ENCODE results near the gene PAPPA.

PAPPA gene

DNA sequence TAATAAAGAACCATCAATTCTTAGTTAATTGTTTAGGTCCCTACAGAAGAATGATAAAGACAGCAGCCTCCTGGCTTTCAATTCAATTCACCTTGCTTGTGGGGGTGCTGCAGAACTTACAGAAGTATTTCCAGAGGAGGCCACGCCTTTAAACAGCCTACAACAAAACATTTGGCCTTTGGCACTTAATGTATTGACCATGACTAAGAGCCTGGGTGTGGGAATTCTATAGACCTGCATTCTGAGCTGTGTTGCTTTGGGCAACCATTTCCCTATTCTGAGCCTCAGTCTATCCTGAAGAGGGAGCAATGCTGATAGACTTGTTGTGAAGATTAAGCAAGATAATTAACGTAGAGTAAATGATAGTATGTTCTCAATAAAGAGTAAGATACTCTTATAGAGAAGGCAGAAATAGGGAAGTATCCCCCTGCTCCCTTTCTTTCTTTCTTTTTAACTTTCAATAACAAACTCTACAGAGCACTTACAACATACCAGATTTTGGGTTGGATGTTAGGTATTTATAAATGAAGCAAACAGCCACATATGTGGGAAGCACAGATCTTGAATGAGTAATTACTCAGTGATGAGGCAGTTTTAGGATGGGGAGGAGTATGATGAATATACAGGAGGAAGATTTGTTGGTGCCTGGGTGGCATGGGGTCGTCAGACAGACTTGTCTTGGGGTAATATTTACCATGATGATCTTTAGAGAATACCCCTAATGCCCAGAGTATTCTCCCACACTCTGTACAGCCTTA lies 28.4 kb downstream of the PAPPA start:
- no peak for DNase-seq (ENCODE audit: low read depth in 2 of 2)

DNA sequence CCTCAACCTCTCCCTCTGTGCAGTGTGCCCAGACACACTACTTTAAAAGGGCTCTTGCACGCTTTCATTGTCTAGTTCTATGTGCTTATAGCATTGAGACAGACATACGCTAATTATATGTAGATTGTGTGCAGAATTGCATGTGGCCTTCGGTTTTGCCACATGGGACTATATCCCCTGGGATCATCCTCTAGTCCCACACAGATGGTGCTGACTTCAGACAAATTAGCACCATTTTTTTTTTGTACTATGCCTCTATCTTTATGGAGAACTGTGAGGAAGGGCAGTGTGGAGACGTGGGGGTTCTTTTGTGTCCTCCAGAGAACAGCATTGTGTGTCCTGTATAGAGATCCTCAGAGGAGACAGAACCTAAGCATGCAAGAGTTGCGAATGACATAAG lies 29.3 kb downstream of the PAPPA start:
- no peak for DNase-seq (ENCODE audit: low read depth in 2 of 2)

DNA sequence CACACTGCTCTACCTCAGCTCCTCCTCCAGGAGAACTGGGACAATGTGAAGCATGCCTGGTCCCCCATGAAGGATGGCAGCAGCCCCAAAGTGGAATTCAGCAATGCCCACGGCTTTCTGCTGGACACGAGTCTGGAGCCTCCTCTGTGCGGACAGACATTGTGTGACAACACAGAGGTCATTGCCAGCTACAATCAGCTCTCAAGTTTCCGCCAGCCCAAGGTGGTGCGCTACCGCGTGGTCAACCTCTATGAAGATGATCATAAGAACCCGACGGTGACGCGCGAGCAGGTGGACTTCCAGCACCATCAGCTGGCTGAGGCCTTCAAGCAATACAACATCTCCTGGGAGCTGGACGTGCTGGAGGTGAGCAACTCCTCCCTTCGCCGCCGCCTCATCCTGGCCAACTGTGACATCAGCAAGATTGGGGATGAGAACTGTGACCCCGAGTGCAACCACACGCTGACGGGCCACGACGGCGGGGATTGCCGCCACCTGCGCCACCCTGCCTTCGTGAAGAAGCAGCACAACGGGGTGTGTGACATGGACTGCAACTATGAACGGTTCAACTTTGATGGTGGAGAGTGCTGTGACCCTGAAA lies 34.1 kb downstream of the PAPPA start:
- no peak for DNase-seq (ENCODE audit: low read depth in 2 of 2)

GRCh38 chr9:116189683-116190082 lies 36.1 kb downstream of the PAPPA start:
- no peak for DNase-seq (ENCODE audit: low read depth in 2 of 2)

DNA sequence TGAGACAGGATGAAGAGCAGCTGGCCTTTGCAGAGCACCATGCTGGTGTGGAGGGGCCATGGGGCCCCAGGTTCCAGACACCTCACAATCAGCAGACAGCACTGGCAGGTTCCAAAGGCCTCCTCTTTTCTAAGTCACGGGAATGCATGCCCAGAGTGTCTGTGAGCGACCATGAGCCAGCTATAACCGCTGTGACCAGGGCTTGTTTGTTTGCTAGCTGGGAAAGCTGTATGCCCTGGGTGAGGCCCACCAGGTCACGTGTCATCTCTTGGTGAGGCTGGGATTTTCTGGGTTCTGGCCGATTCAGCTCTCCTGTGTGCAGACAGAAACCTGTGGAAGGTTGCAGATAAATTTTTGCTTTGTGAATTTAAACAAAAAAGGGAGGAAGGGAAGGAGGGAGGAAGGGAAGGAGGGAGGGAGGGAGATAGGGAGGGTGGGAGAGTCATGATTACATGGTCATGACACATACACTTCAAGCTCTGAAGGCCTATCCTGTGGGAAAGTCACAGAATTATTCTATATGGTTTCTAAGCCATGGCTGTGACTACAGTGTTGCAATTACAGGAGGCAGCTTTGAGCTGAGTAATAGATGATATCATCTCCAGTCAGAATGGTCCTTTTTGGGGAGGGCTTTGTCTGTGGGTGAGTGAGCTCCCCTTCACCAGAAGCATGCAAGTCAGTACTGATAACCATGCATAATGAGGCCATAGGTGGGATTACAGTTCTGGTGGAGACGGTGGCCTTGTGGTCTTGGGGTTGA lies 37.2 kb downstream of the PAPPA start:
- no peak for DNase-seq (ENCODE audit: low read depth in 2 of 2)

DNA sequence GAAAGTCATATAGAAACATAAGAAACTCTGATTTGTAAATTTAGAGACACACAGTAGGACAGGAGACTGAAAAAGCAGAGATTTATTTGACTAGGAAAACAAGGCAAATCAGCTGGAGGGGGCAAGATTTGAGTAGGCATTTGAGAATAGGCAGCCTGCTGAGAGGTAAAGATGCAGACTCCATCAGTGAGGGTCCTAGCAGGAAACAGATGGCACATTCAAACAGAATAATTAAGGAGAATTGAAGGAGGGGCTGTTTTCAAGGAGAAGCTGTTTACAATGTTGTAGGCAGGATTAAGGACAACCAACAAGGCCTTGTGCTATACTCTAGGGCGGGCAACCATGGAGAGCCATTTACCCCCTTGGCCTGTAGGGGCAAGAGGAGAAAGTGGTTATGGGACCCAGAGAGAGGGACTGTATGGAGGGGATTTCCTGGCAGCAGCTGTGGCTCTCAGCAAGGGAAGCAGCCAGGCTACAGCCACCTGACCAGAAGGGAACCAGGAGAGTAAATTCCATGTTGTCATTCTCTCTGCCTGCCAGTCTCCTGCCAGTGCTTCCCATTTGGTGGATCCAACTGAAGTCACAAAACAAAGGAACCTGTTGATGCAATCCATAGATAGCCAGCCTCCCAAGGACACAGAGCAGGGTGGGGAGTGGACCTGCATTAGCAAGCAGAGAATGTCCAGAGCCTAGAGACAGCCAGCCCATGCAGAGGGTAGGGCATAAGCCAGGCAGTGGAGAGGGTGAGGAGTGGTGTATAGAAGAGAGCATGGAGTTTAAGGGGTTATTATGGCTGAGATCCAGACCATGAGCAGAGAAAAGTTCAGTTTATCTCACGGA lies 38.2 kb downstream of the PAPPA start:
- no peak for DNase-seq (ENCODE audit: low read depth in 2 of 2)

- DNase-seq (ENCODE audit: low read depth in 2 of 2) = no peak
Measured at GRCh38 chr9:116193636-116194035, 40.0 kb downstream of the PAPPA start.

GRCh38 chr9:116196806-116197205 lies 43.2 kb downstream of the PAPPA start:
- DNase-seq (ENCODE audit: low read depth in 2 of 2) = no peak

GRCh38 chr9:116198344-116198743 lies 44.8 kb downstream of the PAPPA start:
- no peak for DNase-seq (ENCODE audit: low read depth in 2 of 2)

DNA sequence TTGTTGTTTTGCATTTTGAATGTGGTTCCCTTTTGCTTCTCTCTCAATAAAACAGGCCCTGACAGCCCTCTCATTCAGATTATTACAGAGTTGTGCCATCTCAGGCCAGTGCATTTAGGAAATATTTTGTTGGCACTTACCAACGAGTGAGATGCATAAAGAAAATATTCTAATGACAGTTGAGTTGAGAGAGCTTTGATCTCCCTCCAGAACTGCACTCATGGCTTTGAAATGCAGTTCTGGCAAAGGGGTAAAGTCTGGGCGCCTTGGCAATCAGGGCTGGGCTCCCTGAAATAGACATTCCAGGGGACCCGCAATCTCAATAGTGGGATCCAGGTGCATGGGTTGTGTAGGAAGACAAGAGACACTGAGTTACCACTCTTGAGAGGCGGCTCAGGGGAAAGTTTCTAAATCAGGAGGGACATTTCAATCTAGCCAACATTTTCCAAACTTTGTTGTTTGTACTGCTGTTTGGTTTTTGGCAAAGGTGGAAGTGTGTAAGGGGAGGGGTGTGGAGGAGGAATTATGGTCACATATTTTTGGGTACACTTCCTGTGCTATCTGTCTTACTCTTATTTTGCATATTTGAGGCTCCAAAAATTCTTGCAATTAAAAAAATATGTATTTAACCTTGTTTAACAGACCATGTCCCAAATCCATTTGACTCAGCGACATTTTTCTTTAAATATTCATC lies 48.8 kb downstream of the PAPPA start:
- DNase-seq (ENCODE audit: low read depth in 2 of 2) = no peak

- DNase-seq (ENCODE audit: low read depth in 2 of 2) = no peak
Measured at GRCh38 chr9:116204252-116204882, 50.8 kb downstream of the PAPPA start.

DNA sequence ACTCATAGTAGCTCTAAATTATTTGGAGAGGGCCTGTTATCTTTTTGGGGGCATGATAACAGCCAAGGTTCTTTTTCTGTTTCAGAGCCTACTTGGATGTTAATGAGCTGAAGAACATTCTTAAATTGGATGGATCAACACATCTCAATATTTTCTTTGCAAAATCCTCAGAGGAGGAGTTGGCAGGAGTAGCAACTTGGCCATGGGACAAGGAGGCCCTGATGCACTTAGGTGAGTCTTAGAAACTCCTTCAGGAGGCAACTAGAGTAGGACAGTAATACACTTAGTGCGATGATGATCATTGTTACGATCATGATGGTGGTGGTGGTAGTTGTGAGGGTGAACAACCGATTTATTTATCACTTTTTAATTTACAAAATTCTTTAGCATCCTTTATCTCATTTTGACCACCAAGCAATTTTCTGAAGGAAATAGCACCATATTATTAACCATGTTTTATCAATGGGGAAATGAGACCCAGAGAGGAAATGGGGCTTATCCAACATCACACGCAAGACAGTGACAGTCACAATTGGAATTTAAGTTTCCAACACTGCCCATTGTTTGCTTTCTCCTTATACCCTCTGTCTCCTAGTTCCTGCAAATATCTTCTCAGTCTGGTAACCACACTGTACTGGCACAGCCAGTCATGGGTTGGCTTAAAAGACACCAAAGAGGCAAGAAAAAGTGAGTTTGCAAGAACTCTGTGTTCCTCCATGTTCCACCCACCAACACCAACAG lies 54.0 kb downstream of the PAPPA start:
- DNase-seq (ENCODE audit: low read depth in 2 of 2) = no peak

GRCh38 chr9:116208417-116209232 lies 55.0 kb downstream of the PAPPA start:
- no peak for DNase-seq (ENCODE audit: low read depth in 2 of 2)

- no peak for DNase-seq (ENCODE audit: low read depth in 2 of 2)
Measured at GRCh38 chr9:116209414-116210116, 56.0 kb downstream of the PAPPA start.

DNA sequence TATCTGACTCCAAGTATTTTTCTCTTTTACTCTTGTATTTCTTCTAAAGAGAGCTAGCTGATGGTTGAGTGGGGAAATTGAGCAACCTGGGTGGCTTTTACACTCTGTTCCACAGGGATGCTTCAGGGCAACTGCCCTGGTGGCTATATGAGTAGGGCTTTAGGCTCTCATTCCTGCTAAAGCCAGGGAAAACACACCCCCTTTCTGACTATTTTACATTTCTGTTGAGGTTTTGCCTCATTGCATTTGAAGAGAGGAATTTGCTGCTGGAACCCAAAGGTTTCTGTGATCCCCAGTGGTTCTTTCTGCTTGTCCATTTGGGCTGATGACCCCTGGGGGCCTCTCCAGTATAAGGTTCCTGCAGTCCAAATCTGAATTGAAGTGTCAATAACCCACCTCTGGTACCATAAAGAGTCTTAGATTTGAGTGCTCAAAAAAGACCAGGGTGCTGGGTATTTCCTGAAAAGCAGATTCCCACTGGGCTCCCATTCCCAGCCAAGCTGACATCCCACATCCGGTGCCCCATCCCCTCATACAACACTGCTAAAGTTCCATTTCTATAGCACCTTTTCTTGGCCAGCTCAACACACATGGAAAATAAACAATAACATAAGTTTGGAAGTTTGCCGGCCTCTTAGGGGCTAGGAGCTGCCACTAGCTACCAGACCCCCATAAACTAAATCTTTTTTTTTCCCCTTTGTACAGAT lies 59.5 kb downstream of the PAPPA start:
- DNase-seq (ENCODE audit: low read depth in 2 of 2) = no peak

- DNase-seq (ENCODE audit: low read depth in 2 of 2) = no peak
Measured at GRCh38 chr9:116213693-116214047, 60.1 kb downstream of the PAPPA start.

GRCh38 chr9:116218399-116218798 lies 64.8 kb downstream of the PAPPA start:
- DNase-seq (ENCODE audit: low read depth in 2 of 2) = no peak

GRCh38 chr9:116219686-116220085 lies 66.1 kb downstream of the PAPPA start:
- DNase-seq (ENCODE audit: low read depth in 2 of 2) = no peak

Data from stimulated activated CD8-positive, alpha-beta memory T cell treated with anti-CD3 and anti-CD28 coated beads, Interleukin-2, amount 100 ng/mL, for 48 hours (primary cell).